Activated T-helper 1 cell treated with anti-CD3 and anti-CD28 coated beads, Interleukin-12 subunit alpha, Interleukin-12 subunit beta, Interleukin-2, Interleukin-4 antibody, amounts not matched to agents 30 ng/mL and 10 ng/mL and 1 ng/mL, durations not matched to agents 14 hours and 24 hours and 36 hours (primary cell): ENCODE data around the gene SMIM5. TPM values are rescaled to one million over a fixed set of nuclear protein-coding genes. Genes with fewer than 3 reads are reported as not detected.

ENCODE experiments used
- DNase-seq: peaks from one replicate; pipeline ENCODE4 v3.0.0; 2021; ENCODE audit warnings: low spot score
- H3K27ac Mint-ChIP-seq: one replicate; pipeline ENCODE4 v1.8.0; 2021; ENCODE audit warnings: mild to moderate bottlenecking, mixed read lengths
- H3K27me3 Mint-ChIP-seq: one replicate; pipeline ENCODE4 v1.8.0; 2022; ENCODE audit warnings: mild to moderate bottlenecking, moderate library complexity, mixed read lengths; ENCODE audit not compliant: insufficient read depth
- H3K36me3 Mint-ChIP-seq: one replicate; pipeline ENCODE4 v1.8.0; 2021; ENCODE audit warnings: low read depth, mixed read lengths
- H3K4me1 Mint-ChIP-seq: one replicate; pipeline ENCODE4 v1.8.0; 2021; ENCODE audit warnings: low read depth, mixed read lengths
- H3K4me3 Mint-ChIP-seq: one replicate; pipeline ENCODE4 v1.8.0; 2021; ENCODE audit warnings: mild to moderate bottlenecking, moderate library complexity, mixed read lengths
- H3K9me3 Mint-ChIP-seq: one replicate; pipeline ENCODE4 v1.8.0; 2021; ENCODE audit warnings: mixed read lengths
- intact Hi-C: fragments of 100-400 bp; cut with micrococcal nuclease; formaldehyde crosslinking; loops from one replicate; pipeline ENCODE4 v1.15.1; 2024
- total RNA-seq: library from RNA; stranded (reverse); gene quantifications from 2 replicates; pipeline ENCODE4 v1.2.3, GENCODE V29; 2022

SMIM5 gene
- total RNA-seq, 1 donor from 2014 or later = not detected

DNA sequence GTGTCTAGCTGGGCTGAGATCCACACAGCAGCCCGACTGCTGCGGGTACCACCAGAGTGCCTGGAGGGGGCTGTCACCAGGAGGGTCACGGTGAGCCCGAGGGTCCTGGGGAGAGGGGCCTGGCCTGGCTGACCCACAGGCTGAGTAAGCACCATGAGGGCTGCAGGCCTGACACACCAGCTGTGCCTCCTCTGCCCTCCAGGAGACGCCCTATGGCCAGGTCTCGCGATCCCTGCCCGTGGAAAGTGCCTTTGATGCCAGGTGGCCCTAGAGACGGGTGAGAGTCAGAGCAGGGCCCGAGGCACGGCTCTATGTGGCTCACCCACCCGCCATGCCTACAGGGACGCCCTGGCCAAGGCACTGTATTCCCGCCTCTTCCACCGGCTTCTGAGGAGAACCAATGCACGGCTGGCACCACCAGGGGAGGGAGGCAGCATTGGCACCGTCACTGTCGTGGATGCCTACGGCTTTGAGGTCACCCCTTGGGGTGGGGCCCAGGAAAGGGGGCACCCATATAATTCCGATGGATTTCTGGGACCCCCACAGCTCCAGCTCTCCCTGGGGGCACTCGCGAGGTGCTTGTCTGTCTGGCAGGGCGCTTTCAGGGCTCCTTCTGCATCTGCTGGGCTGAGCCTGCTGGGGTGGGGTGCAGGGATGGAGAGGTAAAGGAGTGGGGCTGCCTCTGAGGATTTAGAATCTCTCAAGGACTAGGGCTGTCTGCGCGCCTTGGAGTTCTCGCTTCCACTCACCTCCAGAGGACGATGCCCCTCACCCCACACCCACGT, 38.5 kb upstream of the SMIM5 start:
- no peaks in the 10 kb centered on the region for H3K9me3 Mint-ChIP-seq
- no peaks in the 10 kb centered on the region for H3K27me3 Mint-ChIP-seq
- intact Hi-C loops = no loop called here
- no peak for DNase-seq
- H3K36me3 Mint-ChIP-seq = no peaks in the 10 kb centered on the region
- no peak overlapping the region for H3K4me3 Mint-ChIP-seq
- H3K27ac Mint-ChIP-seq = no peak overlapping the region
- H3K4me1 Mint-ChIP-seq = no peaks in the 10 kb centered on the region

DNA sequence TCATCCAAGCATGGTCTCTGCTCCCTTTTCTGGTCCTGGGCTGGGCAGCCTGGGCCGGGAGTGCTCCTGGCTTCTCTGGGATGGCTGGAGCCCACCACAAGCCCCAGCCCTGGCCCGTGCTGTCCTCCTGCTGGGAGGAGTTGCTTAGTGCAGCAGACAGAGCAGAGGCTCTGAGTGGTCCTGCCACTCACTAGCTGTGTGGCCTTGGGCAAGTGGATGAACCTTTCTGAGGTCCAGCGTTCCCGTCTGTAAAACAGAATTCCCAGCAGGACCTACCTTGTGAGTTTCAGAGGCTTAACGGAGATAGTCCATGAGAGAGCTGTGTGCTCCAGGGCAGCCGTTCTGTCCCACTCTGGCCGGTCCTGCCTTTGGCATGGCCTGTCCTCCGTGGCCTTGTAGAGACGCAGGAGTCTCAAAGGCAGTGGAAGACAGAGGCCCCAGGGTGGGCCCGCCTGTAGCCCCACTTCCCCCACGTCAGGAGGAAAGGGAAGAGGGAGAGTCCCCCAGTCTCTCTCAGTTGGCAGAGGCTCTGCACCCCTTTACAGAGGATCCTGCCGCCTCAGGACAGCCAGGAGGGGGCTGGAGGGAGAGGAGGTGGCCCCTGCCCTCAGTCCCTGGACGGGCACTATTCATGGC, 37.8 kb upstream of the SMIM5 start:
- H3K4me1 Mint-ChIP-seq = no peaks in the 10 kb centered on the region
- DNase-seq = no peak
- intact Hi-C loops = no loop called here
- no peak overlapping the region for H3K4me3 Mint-ChIP-seq
- H3K27ac Mint-ChIP-seq = no peak overlapping the region
- no peaks in the 10 kb centered on the region for H3K27me3 Mint-ChIP-seq
- no peaks in the 10 kb centered on the region for H3K9me3 Mint-ChIP-seq
- H3K36me3 Mint-ChIP-seq = no peaks in the 10 kb centered on the region

DNA sequence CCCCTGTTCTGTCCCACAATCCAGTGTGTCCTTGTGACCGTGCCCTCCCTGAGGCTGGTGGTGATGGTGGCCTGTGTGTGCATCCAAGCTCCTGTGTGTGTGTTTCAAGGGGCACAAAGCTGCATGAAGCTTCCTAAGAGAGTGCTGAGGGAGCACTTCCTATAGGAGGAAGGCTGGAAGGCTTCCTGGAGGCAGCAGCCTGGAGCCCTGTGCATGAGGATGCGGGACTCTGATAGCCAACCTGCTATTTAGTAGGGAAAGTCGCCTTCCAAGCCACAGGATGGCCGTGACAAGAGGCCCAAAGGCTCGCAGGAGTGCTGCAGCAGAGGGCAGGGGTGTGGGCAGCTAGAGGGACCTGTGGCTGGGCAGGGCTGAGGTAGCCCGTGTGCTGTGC, 37.3 kb upstream of the SMIM5 start:
- no peak overlapping the region for H3K27ac Mint-ChIP-seq
- H3K9me3 Mint-ChIP-seq = no peaks in the 10 kb centered on the region
- no peaks in the 10 kb centered on the region for H3K27me3 Mint-ChIP-seq
- H3K4me3 Mint-ChIP-seq = no peak overlapping the region
- no peak for DNase-seq
- intact Hi-C loops = no loop called here
- no peaks in the 10 kb centered on the region for H3K36me3 Mint-ChIP-seq
- no peaks in the 10 kb centered on the region for H3K4me1 Mint-ChIP-seq

DNA sequence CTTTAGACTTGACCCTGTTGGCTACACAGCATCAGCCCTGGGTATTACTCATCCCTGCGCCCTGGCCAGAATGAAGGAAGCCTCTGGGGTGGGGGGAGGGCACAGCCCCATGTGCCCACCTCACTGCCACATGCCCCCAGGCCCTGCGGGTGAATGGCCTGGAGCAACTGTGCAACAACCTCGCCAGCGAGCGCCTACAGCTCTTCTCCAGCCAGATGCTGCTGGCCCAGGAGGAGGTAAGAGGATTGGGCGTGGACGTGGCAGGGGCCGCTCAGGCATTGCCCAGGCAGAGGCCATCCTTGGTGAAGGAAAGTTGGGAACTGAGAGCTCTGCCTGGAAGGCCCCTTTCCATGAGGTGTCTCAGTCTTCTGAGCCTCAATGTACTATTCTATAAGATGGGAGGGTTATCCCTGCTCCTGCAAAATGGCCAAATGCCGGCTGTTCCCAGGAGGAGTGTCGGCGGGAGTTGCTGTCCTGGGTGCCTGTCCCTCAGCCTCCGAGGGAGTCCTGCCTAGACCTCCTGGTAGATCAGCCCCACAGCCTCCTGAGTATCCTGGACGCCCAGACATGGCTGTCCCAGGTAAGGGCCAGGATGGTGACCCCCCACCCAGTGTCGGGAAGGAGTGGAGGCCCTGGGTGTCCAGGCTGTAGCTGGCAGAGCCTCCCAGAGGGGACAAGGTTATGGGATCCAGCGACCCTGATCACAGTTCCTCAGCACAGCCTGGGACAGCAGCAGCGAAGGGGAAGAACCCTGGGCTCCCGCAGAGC, 36.7 kb upstream of the SMIM5 start:
- H3K36me3 Mint-ChIP-seq = no peaks in the 10 kb centered on the region
- no peaks in the 10 kb centered on the region for H3K4me1 Mint-ChIP-seq
- no peak overlapping the region for H3K4me3 Mint-ChIP-seq
- no peak overlapping the region for H3K27ac Mint-ChIP-seq
- no peaks in the 10 kb centered on the region for H3K27me3 Mint-ChIP-seq
- no peak for DNase-seq
- intact Hi-C loops = no loop called here
- no peaks in the 10 kb centered on the region for H3K9me3 Mint-ChIP-seq

DNA sequence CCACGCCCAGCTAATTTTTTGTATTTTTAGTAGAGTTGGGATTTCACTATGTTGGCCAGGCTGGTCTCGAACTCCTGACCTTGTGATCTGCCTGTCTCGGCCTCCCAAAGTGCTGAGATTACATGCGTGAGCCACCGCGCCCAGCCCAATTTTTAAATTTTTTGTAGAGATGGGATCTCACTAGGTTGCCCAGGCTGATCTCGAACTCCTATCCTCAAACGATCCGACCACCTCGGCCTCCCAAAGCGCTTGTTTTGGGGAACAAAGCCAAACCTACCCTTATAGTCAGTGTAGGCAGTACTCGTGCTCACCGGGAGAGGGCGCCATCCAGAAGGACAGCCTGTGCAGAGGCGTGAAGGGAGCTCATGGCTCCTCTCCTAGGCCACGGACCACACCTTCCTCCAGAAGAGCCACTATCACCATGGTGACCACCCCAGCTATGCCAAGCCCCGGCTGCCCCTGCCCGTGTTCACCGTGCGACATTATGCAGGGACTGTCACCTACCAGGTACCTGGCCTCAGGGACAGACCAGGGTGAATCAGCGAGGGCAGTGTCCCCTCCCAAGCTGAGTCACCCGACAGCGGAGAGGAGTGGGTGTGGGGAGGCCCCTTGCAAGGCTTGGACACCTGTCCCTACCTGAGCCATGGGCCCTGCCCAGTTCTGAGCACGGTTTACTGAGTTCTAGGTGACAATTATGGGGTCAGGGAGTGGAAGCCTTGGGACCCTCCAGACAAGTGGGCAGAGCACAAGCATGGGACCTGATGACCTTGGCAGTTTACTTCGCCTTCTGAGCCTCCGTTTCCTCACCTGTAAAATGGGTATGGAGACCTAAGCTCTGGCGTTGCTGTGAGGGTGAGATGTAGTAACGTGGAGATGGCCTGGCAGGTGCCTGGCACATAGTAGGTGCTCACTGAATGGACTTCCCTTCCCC, 31.9 kb upstream of the SMIM5 start:
- intact Hi-C loops = loop anchor here (1.0 kb wide), 1 partner anchor 149 kb away; no protein-coding TSS in a partner anchor
- DNase-seq = peak; percentile 42
- H3K27me3 Mint-ChIP-seq = peaks cover 1% of the 10 kb centered on the region
- H3K9me3 Mint-ChIP-seq = no peaks in the 10 kb centered on the region
- H3K36me3 Mint-ChIP-seq = no peaks in the 10 kb centered on the region
- no peaks in the 10 kb centered on the region for H3K4me1 Mint-ChIP-seq
- H3K4me3 Mint-ChIP-seq = no peak overlapping the region
- H3K27ac Mint-ChIP-seq = no peak overlapping the region

DNA sequence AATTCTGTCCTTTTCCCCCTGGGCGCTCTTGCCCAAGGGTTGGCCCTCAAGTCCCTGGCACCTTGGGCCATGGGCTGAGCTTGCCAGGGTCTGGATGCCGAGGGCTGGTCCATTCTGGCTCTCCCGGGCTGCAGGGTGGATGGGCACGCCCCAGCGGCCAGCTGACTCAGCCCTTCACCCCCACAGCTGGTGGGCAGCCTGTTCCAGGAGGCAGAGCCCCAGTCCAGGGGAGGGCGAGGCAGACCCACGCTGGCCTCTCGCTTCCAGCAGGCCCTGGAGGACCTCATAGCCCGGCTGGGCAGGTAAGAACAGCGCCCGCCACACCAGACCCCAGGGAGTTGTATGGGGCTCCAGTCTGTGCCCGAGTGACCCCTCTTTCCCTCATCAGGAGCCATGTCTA, 30.6 kb upstream of the SMIM5 start:
- Mint-ChIP-seq H3K4me1 (no peaks in the 10 kb centered on the region), H3K9me3 (no peaks in the 10 kb centered on the region), H3K27ac (no peak overlapping the region), H3K4me3 (no peak overlapping the region), H3K36me3 (no peaks in the 10 kb centered on the region), H3K27me3 (peaks cover 1% of the 10 kb centered on the region)
- DNase-seq = no peak
- intact Hi-C loops = no loop called here

DNA sequence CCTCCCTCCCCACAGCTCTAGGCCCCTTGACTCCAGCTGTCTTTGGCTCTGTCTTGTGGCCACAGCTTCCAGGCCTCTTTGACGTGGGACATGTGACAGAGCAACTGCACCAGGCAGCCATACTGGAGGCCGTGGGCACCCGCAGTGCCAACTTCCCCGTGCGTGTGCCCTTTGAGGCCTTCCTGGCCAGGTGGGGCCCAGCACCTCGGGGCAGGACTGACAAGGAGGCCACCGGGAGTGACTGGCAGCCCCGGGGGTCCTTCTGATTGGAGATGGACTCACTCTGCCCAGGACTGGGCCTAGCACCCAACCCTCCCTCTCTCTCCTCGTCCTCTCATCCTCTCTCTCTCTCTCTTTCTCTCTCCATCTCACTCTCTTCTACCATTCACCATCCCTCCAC, 30.1 kb upstream of the SMIM5 start:
- Mint-ChIP-seq H3K9me3 (no peaks in the 10 kb centered on the region), H3K27ac (no peak overlapping the region), H3K36me3 (no peaks in the 10 kb centered on the region), H3K4me1 (no peaks in the 10 kb centered on the region), H3K4me3 (no peak overlapping the region), H3K27me3 (peaks cover 1% of the 10 kb centered on the region)
- intact Hi-C loops = no loop called here
- no peak for DNase-seq

DNA sequence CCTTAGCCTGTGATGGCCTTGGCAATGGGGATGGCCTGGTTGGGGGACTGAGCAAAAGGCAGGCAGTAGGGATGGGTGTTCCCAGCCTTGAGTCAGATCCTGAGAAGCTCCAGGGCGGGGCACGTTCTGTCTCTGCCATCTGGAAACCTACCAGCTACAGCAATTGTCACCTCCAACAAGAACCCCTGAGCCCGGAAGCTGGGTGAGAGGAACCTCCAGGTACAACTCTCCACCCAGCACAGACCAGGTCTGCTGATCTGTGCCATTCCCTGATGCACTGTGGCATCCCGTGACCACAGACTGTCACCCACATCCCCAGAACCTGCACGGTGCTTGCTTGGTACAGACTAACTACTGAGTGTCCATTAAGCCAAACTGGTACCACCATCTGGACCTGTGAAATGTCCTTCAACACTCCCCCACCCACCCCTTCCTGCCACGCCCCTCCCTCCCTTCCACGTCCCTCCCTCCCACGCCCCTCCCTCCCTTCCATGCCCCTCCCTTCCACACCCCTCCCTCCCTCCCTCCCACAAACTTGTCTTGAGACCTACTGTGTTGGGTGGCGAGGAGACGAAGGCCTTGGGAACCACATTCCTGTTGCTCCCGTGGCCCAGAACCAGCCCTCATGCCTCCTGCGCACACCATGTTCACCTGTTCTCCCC, 29.1 kb upstream of the SMIM5 start:
- Mint-ChIP-seq H3K4me1 (no peaks in the 10 kb centered on the region), H3K27ac (no peak overlapping the region), H3K36me3 (no peaks in the 10 kb centered on the region), H3K4me3 (no peak overlapping the region), H3K27me3 (peaks cover 1% of the 10 kb centered on the region), H3K9me3 (no peaks in the 10 kb centered on the region)
- intact Hi-C loops = no loop called here
- DNase-seq = no peak

DNA sequence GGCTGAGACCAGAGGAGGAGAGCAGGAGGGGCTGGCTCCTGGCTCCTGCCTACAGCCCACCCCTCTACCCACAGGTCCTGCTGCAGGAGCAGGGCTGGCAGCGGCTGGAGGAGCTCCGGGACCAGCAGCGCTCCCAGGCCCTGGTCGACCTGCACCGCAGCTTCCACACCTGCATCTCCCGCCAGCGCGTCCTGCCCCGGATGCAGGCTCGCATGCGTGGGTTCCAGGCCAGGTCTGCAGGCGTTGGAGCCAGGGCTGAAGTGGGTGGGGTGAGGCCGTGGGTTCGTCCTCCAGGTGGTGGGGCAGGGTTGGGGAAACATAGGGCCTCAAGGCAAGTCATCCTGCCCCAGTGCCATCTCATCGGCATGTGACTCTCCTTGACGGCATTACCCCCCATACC, 27.4 kb upstream of the SMIM5 start:
- H3K27me3 Mint-ChIP-seq = peaks cover 1% of the 10 kb centered on the region
- intact Hi-C loops = no loop called here
- no peak overlapping the region for H3K27ac Mint-ChIP-seq
- DNase-seq = no peak
- no peaks in the 10 kb centered on the region for H3K36me3 Mint-ChIP-seq
- no peaks in the 10 kb centered on the region for H3K9me3 Mint-ChIP-seq
- no peak overlapping the region for H3K4me3 Mint-ChIP-seq
- no peaks in the 10 kb centered on the region for H3K4me1 Mint-ChIP-seq

DNA sequence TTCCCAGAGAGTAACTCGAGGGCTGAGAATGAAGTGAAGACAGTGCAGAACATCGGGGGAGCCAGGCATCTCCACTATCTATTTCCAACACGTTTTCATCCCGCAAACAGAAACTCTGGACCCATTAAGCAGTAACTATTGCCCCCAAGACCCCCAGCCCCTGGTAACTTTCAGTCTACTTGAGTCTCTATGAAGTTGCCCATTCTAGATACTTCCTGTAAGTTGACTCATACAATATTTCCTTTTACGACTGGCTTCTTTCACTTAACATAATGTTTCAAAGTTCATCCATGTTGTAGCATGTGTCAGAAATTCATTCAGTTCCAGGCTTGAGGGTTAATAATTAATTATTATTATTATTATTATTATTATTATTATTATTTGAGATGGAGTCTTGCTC, 26.1 kb upstream of the SMIM5 start:
- Mint-ChIP-seq H3K27ac (no peak overlapping the region), H3K4me1 (no peaks in the 10 kb centered on the region), H3K27me3 (peaks cover 1% of the 10 kb centered on the region), H3K9me3 (no peaks in the 10 kb centered on the region), H3K36me3 (no peaks in the 10 kb centered on the region), H3K4me3 (no peak overlapping the region)
- DNase-seq = no peak
- intact Hi-C loops = no loop called here

DNA sequence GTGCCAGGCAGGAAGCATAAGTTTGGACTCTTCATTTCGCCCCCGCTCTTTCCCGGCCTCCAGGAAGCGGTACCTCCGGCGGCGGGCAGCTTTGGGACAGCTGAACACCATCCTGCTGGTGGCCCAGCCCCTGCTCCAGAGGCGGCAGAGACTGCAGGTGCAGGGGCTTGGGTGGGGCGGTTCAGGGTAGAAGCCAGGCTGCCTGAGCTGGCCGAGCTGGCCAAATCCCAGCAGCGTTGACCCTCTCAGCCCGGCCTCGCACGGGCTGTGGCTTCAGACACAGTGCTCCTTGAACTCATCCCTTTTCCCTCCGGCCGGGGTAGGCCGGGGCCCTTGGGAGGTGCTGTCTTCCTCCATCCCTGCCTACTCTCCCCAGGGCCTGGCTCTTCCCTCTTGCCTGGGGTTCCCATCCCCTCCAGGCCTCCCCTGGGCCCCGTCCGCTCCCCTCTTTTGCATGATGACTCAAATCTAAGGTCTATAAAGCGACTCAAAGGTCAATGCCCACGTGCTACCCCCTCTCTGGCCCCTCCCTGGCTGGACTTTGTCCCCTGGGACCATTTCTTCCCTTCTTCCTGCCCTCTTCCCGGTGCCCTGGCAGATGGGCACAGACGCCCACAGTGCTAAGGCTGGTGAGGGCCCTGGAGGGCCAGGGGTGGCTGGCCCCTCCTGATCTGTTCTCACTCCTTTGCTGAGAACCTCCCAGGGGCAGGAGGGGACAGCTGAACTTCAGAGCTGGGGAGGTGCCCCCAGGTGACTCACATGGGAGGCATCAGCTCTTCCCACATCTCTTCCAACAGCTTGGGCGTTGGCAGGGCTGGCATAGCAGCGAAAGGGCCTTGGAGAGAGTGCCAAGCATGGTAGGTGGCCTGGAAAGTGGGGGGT, 22.9 kb upstream of the SMIM5 start:
- Mint-ChIP-seq H3K4me3 (no peak overlapping the region), H3K4me1 (no peaks in the 10 kb centered on the region), H3K9me3 (no peaks in the 10 kb centered on the region), H3K27ac (no peak overlapping the region), H3K36me3 (no peaks in the 10 kb centered on the region), H3K27me3 (no peaks in the 10 kb centered on the region)
- DNase-seq = no peak
- intact Hi-C loops = no loop called here
